ENCODE measurements around the gene SEMA6D.

SEMA6D gene
- total RNA-seq = 0 reads per million in 2 donors

GRCh38 chr15:47717036-47717612 is at the start of gene SEMA6D:
Gene SEMA6D, plus strand, starts transcription at chr15:47717505. Its CDS starts 42,294 bp downstream, at chr15:47759799.
- DNase-seq = no peak

GRCh38 chr15:47669221-47669620 is 48.1 kb upstream of the SEMA6D start:
- DNase-seq = no peak

GRCh38 chr15:47670365-47670764 is 46.9 kb upstream of the SEMA6D start:
- no peak for DNase-seq

GRCh38 chr15:47673232-47673761 is 44.0 kb upstream of the SEMA6D start:
- no peak for DNase-seq

- DNase-seq = no peak
Observed at GRCh38 chr15:47674586-47675232, 42.6 kb upstream of the SEMA6D start.

GRCh38 chr15:47675735-47676134 is 41.6 kb upstream of the SEMA6D start:
- DNase-seq = no peak

GRCh38 chr15:47678040-47678439 is 39.3 kb upstream of the SEMA6D start:
- DNase-seq = no peak

- DNase-seq = no peak
Observed at GRCh38 chr15:47682661-47683060, 34.6 kb upstream of the SEMA6D start.

GRCh38 chr15:47685141-47685870 is 32.0 kb upstream of the SEMA6D start:
- DNase-seq = no peak

- no peak for DNase-seq
Observed at GRCh38 chr15:47688573-47689086, 28.7 kb upstream of the SEMA6D start.

- no peak for DNase-seq
Observed at GRCh38 chr15:47689660-47690059, 27.6 kb upstream of the SEMA6D start.

- DNase-seq = no peak
Observed at GRCh38 chr15:47691882-47692281, 25.4 kb upstream of the SEMA6D start.

- DNase-seq = no peak
Observed at GRCh38 chr15:47696351-47696750, 21.0 kb upstream of the SEMA6D start.

GRCh38 chr15:47705281-47705997 is 11.9 kb upstream of the SEMA6D start:
- DNase-seq = no peak

- no peak for DNase-seq
Observed at GRCh38 chr15:47707391-47707790, 9.9 kb upstream of the SEMA6D start.

- DNase-seq = no peak
Observed at GRCh38 chr15:47708161-47708980, 8.9 kb upstream of the SEMA6D start.

- DNase-seq = no peak
Observed at GRCh38 chr15:47711655-47712054, 5.7 kb upstream of the SEMA6D start.

GRCh38 chr15:47715402-47715801 is 1.9 kb upstream of the SEMA6D start:
- no peak for DNase-seq

- DNase-seq = no peak
Observed at GRCh38 chr15:47715856-47716445, 1.4 kb upstream of the SEMA6D start.

- DNase-seq = no peak
Observed at GRCh38 chr15:47716516-47716915, 789 bp upstream of the SEMA6D start.

All from T-helper 9 cell (primary cell).